GM06990 (cell line): ENCODE measurements around the gene LSM4.

Source experiments
- DNase-seq: peaks from one replicate; pipeline ENCODE4 v3.0.0-alpha.2; 2011; ENCODE audit not compliant: insufficient read length; ENCODE audit errors: extremely low read depth
- H3K27me3 ChIP-seq: replicated peaks from 2 replicates; pipeline ENCODE4 v1.6.0; 2011; ENCODE audit warnings: low read length; ENCODE audit not compliant: control insufficient read depth, insufficient read depth
- H3K36me3 ChIP-seq: 2 replicates; pipeline ENCODE4 v1.5.1; 2011; ENCODE audit warnings: low read length; ENCODE audit not compliant: control insufficient read depth, insufficient read depth
- H3K4me3 ChIP-seq: replicated peaks from 2 replicates; pipeline ENCODE4 v1.5.1; 2011; ENCODE audit warnings: low read depth, mild to moderate bottlenecking, control low read depth, low read length
- TF ChIP-seq, protein P1 (sequence below): IDR thresholded peaks from 2 replicates; pipeline ENCODE4 v1.5.1; 2011; ENCODE audit warnings: low read length, control low read depth, mild to moderate bottlenecking, inconsistent platforms; ENCODE audit not compliant: insufficient read depth, poor library complexity, severe bottlenecking

The LSM4 gene

DNA sequence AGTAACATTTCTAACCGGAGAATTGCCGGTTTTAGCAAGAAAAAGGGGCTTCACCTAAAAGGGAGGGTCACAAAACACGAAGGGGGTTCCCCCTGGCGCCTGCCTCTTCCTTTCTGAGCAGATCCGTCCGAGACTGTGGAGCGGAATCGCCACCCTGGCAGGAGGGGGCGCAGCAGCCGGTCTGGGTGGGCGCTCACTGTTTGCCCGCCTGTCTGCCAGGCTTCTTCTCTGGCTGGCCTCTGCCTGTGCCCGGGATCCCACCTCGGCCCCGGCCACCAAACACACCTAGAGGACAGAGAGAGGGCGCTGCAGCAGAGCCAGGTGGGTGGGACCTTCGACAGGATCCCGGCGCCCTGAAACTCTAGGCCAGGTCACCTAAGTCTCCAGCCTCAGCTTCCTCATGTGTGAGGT, 15.6 kb downstream of the LSM4 start:
- TF ChIP-seq, protein P1, sequence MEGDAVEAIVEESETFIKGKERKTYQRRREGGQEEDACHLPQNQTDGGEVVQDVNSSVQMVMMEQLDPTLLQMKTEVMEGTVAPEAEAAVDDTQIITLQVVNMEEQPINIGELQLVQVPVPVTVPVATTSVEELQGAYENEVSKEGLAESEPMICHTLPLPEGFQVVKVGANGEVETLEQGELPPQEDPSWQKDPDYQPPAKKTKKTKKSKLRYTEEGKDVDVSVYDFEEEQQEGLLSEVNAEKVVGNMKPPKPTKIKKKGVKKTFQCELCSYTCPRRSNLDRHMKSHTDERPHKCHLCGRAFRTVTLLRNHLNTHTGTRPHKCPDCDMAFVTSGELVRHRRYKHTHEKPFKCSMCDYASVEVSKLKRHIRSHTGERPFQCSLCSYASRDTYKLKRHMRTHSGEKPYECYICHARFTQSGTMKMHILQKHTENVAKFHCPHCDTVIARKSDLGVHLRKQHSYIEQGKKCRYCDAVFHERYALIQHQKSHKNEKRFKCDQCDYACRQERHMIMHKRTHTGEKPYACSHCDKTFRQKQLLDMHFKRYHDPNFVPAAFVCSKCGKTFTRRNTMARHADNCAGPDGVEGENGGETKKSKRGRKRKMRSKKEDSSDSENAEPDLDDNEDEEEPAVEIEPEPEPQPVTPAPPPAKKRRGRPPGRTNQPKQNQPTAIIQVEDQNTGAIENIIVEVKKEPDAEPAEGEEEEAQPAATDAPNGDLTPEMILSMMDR: peak; percentile 39
- Histone ChIP-seq H3K27me3 (no peaks in the 10 kb centered on the region), H3K36me3 (peaks cover 17% of the 10 kb centered on the region), H3K4me3 (no peak overlapping the region)
- DNase-seq: no peak

DNA sequence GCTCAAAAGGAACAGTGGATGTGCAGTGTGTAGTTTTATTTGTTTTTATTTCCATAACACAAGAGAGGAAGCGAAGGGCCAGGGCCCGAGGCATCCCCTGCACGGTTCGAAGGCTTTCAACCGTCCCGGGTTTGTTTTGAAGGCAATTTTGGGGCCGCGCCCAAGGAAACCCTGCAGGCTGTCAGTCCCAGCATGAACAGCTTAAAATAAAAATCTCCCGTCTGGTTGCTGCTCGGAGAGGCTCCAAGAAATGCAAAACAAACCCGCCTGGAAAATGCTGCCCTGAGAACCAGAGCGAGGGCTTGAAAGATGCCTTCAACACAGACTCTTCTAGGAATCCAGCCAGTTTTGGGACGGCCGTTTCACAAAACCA, 16.0 kb downstream of the LSM4 start:
- peak overlapping the region; percentile 4; the same call in 1 of the 2 replicates for H3K4me3 ChIP-seq
- TF ChIP-seq, protein P1: no peak
- DNase-seq: no peak
- no peaks in the 10 kb centered on the region for H3K27me3 ChIP-seq
- H3K36me3 ChIP-seq: peaks cover 13% of the 10 kb centered on the region

DNA sequence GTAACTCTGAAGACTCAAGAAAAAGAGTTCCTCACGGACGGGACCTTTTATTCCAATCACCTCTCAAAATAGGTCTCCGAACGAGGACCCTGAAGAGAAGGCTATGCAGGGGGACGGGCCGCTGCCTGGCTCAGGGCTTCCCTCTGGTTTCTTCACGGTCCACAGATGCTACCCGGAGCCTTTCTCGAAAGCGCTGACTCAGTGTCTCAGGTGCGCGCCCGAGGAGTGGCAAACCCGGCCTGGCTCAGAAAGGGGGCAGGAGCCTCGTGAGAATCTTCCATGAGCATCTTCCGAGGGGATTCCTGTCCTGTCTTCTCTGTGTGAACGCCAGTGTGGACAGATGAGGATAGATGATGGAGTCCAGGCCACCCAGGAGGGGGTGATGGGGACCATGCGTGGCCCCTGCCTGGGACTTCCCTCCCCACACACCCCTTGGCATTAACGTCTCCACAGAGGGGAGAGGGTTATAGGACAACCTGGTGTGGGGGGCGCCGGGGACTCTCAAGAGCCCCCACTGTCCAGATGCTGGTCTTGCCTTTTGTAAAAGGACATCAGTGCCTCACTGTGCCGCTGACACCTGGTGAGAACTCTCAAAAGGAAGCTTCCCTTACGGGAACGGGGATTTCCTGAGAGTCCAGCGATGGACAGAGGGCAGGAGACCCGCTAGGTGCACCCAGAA, 16.5 kb downstream of the LSM4 start:
- TF ChIP-seq, protein P1: no peak
- DNase-seq: peak; percentile 43
- Histone ChIP-seq H3K27me3 (no peaks in the 10 kb centered on the region), H3K36me3 (peaks cover 9% of the 10 kb centered on the region), H3K4me3 (peak overlapping the region; percentile 4; the same call in 1 of the 2 replicates)

DNA sequence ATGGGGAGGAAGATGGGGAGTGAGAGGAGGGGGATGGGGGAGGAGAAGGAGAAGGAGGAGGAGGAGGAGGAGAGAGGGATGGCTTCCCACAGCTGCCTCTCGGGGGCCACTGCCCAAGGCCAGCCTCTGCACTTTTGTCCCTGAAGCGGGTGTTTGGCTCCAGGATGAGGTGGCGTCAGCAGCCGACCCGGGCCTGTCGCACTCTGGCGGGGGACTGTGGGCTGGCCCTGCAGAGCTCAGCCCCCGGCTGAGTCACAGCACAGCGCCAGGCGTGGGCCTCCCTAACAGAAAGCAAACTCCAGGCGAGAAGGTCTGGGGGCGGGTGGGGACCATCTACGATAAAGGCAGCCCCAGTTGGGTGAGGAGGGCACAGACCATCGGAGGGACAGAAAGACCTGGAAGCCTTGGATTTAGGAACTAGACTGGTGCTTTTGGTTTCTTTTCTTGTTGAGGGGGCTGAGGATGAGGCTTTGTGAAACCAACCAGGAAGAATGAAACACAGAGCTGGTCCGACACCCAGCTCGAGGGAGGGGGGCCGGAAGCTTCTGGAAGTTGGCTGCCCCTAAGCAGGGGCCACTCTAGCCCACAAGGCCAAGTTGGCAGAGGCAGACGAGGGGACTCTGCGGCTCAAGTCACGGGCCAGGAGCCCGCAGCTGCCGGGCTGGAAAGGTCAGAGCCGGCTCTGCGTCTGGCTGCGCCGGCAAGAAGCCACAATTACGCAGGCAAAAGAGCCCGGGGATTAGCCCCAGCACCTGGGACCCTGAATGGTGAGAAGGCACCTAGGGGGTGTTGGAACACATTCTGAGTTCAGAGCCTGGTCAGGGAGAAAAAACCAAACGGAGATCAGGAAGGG, 18.2 kb downstream of the LSM4 start:
- peak overlapping the region; percentile 73 for H3K4me3 ChIP-seq
- TF ChIP-seq, protein P1: no peak
- H3K36me3 ChIP-seq: peaks cover 4% of the 10 kb centered on the region
- DNase-seq: peak; percentile 82
- no peaks in the 10 kb centered on the region for H3K27me3 ChIP-seq

DNA sequence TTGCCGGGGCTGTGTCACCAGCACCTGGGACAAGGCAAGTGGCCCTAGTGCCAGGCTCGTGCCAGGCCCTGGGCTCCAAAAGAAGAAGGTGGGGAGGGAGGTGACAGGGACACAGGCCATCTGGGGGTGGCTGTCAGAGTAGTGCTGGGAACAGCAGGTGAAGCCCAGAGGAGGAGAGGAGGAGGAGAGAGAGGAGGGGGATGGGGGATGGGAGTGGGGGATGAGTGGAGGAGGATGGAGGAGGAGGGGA, 18.7 kb downstream of the LSM4 start:
- Histone ChIP-seq H3K4me3 (peak overlapping the region; percentile 73), H3K36me3 (peaks cover 4% of the 10 kb centered on the region), H3K27me3 (no peaks in the 10 kb centered on the region)
- TF ChIP-seq, protein P1: no peak
- no peak for DNase-seq
